ENCODE results near the gene ZNF334. TPM values are rescaled to one million over a fixed set of nuclear protein-coding genes. Genes with fewer than 3 reads are reported as not detected.

The ZNF334 gene
- total RNA-seq, 4 donors from 2014 or later, result 0.54 to 6.5 (median 1.1) TPM

- H3K27ac ChIP-seq, result no peak overlapping the region
- H3K4me1 ChIP-seq, result no peaks in the 10 kb centered on the region
- TF ChIP-seq POLR2AphosphoS5 (IDR thresholded peaks at IDR 0.05) (no peak), EP300 (IDR thresholded peaks at IDR 0.05) (no peak), POLR2A (IDR thresholded peaks at IDR 0.05) (no peak)
- TF ChIP-seq, protein P1, sequence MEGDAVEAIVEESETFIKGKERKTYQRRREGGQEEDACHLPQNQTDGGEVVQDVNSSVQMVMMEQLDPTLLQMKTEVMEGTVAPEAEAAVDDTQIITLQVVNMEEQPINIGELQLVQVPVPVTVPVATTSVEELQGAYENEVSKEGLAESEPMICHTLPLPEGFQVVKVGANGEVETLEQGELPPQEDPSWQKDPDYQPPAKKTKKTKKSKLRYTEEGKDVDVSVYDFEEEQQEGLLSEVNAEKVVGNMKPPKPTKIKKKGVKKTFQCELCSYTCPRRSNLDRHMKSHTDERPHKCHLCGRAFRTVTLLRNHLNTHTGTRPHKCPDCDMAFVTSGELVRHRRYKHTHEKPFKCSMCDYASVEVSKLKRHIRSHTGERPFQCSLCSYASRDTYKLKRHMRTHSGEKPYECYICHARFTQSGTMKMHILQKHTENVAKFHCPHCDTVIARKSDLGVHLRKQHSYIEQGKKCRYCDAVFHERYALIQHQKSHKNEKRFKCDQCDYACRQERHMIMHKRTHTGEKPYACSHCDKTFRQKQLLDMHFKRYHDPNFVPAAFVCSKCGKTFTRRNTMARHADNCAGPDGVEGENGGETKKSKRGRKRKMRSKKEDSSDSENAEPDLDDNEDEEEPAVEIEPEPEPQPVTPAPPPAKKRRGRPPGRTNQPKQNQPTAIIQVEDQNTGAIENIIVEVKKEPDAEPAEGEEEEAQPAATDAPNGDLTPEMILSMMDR (IDR thresholded peaks at IDR 0.05), result no peak
- H3K4me3 ChIP-seq, result no peak overlapping the region
- no peak for ATAC-seq
- no peaks in the 10 kb centered on the region for H3K36me3 ChIP-seq
- peaks cover 2% of the 10 kb centered on the region for H3K27me3 ChIP-seq
- 90 to 96% methylated on average over 4 to 8 of the region's 8 CpGs for WGBS, 2 donors (ENCODE audit: low coverage in 1 of 2)
- no peaks in the 10 kb centered on the region for H3K9me3 ChIP-seq
Measured at GRCh38 chr20:46468508-46468907, 44.9 kb downstream of the ZNF334 start.

GRCh38 chr20:46464451-46464850, 48.9 kb downstream of the ZNF334 start:
- no peak overlapping the region for H3K4me3 ChIP-seq
- 50 to 60% methylated on average over 1 of the region's 3 CpGs for WGBS, 2 donors (ENCODE audit: low coverage in 1 of 2)
- ATAC-seq, result no peak
- TF ChIP-seq POLR2A (IDR thresholded peaks at IDR 0.05), result no peak
- TF ChIP-seq, protein P1 (IDR thresholded peaks at IDR 0.05), result no peak
- no peak for TF ChIP-seq POLR2AphosphoS5 (IDR thresholded peaks at IDR 0.05)
- TF ChIP-seq EP300 (IDR thresholded peaks at IDR 0.05), result no peak
- peaks cover 8% of the 10 kb centered on the region for H3K27me3 ChIP-seq
- H3K36me3 ChIP-seq, result no peaks in the 10 kb centered on the region
- no peaks in the 10 kb centered on the region for H3K9me3 ChIP-seq
- H3K4me1 ChIP-seq, result no peaks in the 10 kb centered on the region
- no peak overlapping the region for H3K27ac ChIP-seq

DNA sequence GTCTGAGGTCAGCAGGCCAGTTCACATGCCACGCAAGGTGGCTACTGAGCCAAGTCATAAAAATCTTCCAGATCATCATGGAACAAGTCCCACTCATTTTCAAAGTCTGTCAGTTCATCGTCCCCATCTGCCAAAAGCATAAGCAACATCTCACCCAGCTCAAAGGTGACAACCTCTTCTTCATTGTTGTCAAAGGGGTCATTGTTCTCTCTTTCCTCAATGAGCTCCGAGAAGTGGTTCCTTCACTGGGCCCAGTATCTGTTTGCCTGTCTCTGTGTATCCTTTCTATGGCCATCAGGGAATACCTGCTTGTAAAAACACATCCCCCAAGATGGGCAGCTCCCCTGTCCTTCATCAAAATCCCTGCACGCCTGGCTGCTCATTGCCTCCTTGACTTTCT, 49.5 kb downstream of the ZNF334 start:
- no peak overlapping the region for H3K27ac ChIP-seq
- no peak for ATAC-seq

DNA sequence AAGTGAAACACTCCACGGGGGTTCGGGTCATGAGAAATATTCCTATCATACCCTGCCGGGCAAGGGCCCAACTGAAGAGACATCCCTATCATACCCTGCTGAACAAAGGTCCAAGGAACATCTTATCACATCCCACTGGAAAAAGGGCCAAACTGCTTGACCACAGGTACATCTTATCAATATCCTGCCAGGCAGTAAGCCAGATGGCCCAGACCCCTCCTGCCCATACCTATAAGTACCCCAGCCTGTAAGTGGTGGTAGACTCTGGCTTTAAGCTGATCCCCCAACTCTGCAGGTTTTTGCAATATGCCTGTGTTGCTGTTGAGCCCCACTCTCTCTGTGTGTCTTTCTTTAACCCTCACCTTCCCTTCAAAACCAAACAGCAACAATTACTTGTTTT, 51.6 kb downstream of the ZNF334 start:
- Histone ChIP-seq H3K9me3 (peaks cover 0 to 7% (median 0%) of the 10 kb centered on the region in 3 donors), H3K4me1 (peaks cover 0 to 5% (median 0%) of the 10 kb centered on the region in 3 donors), H3K27ac (no peak overlapping the region), H3K27me3 (peaks cover 31% of the 10 kb centered on the region), H3K36me3 (no peaks in the 10 kb centered on the region), H3K4me3 (no peak overlapping the region)
- TF ChIP-seq, protein P1 (IDR thresholded peaks at IDR 0.05), result no peak
- TF ChIP-seq EP300 (IDR thresholded peaks at IDR 0.05), result no peak
- no peak for TF ChIP-seq POLR2AphosphoS5 (IDR thresholded peaks at IDR 0.05)
- no peak for ATAC-seq
- WGBS, 2 donors (ENCODE audit: low coverage in 1 of 2), result 88 to 90% methylated on average over 2 to 3 of the region's 3 CpGs

More for the DNA sequence above, 49.5 kb downstream of the ZNF334 start:
- Histone ChIP-seq H3K4me1 (peaks cover 0 to 4% (median 0%) of the 10 kb centered on the region in 3 donors), H3K36me3 (no peaks in the 10 kb centered on the region), H3K9me3 (no peaks in the 10 kb centered on the region), H3K27me3 (peaks cover 14% of the 10 kb centered on the region), H3K4me3 (no peak overlapping the region)
- TF ChIP-seq EP300 (IDR thresholded peaks at IDR 0.05) (no peak), POLR2A (IDR thresholded peaks at IDR 0.05) (no peak)
- 67 to 84% methylated on average over 3 to 4 of the region's 4 CpGs for WGBS, 2 donors (ENCODE audit: low coverage in 1 of 2)

GRCh38 chr20:46458866-46459750, 54.3 kb downstream of the ZNF334 start:
- H3K27me3 ChIP-seq, result peaks cover 31% of the 10 kb centered on the region
- no peak overlapping the region for H3K27ac ChIP-seq
- H3K9me3 ChIP-seq, result peaks cover 0 to 20% (median 0%) of the 10 kb centered on the region in 3 donors
- WGBS, 2 donors (ENCODE audit: low coverage in 1 of 2), result 11 to 41% methylated on average over 3 to 13 of the region's 36 CpGs
- peak overlapping the region in 1 of 2 donors; percentile 32 for H3K4me3 ChIP-seq
- no peak for ATAC-seq
- H3K36me3 ChIP-seq, result no peaks in the 10 kb centered on the region
- no peak for TF ChIP-seq POLR2AphosphoS5 (IDR thresholded peaks at IDR 0.05)
- no peak for TF ChIP-seq EP300 (IDR thresholded peaks at IDR 0.05)
- no peak for TF ChIP-seq POLR2A (IDR thresholded peaks at IDR 0.05)
- TF ChIP-seq, protein P1 (IDR thresholded peaks at IDR 0.05), result no peak
- H3K4me1 ChIP-seq, result peaks cover 0 to 5% (median 0%) of the 10 kb centered on the region in 3 donors

All from gastroesophageal sphincter (tissue), 4 donors.